NB4 (cell line): Measurements from ENCODE around the gene KHNYN.

Experiments used
- CTCF ChIP-seq: IDR thresholded peaks from one replicate; pipeline ENCODE4 v1.5.1; 2012; ENCODE audit warnings: low read depth, low read length
- MAX ChIP-seq: IDR thresholded peaks from 2 replicates; pipeline ENCODE4 v1.6.1; 2011; ENCODE audit warnings: low read depth, low read length
- POLR2A ChIP-seq: IDR thresholded peaks from 2 replicates; pipeline ENCODE4 v1.6.1; 2011; ENCODE audit warnings: mild to moderate bottlenecking; ENCODE audit not compliant: insufficient read length; ENCODE audit errors: extremely low read depth

- TF ChIP-seq CTCF, result no peak
- TF ChIP-seq POLR2A, result no peak
- no peak for TF ChIP-seq MAX
These were observed 1.9 kb upstream of the KHNYN start for GRCh38 chr14:24427537-24428508.
